NCI-H510A treated with DMSO at 0.1 percent for 48 hours (cell line): ENCODE results near the gene IRGQ.
"Not testable (repeated sequence)": the region's sequence is repeated elsewhere in the genome, so short reads cannot be mapped to it uniquely, and the experiment has no call there.

Source experiments
- DNase-seq: peaks from one replicate; lab custom pipeline; 2025; lab: John Stamatoyannopoulos, UW

IRGQ gene

DNA sequence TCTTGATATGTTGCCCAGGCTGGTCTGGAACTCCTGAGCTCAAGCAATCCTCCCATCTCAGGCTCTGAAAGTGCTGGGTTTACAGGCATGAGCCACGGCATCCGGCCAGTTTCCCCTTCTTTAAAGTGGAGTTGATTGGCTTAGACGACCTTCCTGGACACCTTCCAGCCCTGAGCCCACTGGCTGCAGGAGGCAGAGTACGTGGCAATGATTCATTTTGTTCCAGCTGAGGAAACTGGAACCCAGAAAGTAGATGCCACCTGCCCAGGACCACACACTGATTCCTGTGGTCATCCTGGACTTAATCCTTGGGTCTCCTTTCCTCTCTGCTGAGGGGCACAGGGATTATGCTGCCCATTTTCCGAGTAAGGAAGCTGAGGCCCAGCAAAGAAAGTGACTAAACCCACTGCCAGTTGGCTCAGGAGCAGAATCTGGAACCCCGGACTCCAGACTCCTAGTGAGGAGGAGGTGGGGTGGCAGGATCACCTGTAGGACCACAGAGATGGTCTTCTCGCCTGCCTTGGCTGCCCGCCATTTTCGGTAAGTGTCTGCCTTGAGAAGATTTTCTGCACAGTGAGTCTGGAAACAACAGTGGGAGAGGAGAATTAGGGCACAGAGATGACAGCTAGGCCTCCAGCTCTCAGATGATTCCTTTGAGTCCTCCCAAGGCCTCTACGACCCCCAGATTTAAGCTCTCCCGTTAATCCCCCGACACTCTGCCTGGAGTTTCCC is 21.3 kb downstream of the IRGQ start:
- no peak for DNase-seq

DNA sequence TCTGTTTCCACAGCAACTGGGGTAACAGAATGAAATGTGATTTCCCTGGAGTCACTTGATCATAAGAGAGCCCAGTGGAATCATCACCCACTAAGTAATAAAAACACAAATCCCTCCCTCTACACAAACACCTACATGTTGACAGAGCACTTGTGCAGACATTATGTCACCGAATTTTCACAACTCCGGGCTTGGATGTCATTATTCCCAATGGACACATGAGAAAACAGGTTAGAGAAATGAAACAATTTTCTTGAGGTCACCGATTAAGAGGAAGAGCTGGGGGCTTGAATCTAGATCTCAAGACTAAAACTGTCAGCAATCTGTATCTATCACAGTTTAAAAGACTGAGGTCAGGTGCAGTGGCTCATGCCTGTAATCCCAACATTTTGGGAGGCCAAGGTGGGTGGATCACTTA is 23.8 kb downstream of the IRGQ start:
- DNase-seq = peak; percentile 37

DNA sequence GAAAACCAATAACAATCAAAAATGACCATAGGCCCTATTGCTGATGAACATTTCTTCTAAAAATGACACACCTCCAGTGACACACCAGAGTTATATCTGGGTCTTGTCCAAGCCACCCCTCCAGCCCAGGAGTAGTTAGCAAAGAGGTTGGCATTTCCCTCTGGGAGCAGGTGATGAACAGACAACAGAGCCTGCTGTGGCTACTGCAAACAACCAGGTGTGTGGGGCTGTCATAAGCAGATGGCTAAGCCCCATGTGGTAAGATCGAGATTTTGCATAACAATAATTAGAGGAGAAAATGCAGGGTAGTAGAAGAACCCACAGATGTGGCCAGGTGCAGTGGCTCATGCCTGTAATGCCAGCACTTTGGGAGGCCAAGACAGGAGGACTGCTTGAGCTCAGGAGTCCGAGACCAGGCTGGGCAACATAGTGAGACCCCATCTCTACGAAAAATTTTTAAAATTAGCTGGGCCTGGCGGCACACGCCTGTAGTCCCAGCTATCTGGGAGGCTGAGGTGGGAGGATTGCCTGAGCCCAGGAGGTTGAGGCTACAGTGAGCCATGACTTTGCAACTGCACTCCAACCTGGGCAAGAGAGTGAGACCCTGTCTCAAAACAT is 25.7 kb downstream of the IRGQ start:
- DNase-seq = peak; percentile 57

DNA sequence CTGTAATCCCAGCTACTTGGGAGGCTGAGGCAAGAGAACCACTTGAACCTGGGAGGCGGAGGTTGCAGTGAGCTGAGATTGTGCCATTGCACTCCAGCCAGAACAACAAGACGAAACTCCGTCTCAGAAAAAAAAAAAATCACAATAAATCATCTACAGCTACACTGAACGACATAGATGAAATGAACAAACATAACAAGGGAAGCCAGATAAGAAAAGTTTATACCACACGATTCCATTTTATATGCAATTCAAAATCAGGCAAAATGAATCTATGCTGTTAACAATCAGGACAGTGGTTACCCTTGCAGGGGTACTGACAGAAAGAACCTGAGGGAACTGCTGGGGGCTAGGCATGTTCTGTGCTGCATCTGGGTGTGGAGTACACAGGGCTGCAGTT is 26.3 kb downstream of the IRGQ start:
- no peak for DNase-seq

DNA sequence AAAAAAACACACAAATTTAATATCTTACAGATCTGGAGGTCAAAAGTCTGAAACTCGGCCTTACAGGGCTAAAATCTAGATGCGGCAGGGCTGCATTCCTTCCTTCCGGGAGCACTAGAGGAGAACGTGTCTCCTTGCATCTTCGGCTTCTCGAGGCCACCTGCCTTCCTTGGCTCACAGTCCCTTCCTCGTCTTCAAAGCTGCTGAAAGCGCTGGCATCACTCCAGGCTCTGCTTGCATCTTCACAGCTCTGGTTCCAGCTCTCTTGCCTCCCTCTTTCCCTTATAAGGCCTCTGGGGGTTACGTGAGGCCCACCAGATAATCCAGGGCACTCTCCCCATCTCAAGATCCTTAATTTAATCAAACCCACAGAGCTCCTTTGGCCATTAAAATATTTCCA is 31.1 kb downstream of the IRGQ start:
- no peak for DNase-seq

DNA sequence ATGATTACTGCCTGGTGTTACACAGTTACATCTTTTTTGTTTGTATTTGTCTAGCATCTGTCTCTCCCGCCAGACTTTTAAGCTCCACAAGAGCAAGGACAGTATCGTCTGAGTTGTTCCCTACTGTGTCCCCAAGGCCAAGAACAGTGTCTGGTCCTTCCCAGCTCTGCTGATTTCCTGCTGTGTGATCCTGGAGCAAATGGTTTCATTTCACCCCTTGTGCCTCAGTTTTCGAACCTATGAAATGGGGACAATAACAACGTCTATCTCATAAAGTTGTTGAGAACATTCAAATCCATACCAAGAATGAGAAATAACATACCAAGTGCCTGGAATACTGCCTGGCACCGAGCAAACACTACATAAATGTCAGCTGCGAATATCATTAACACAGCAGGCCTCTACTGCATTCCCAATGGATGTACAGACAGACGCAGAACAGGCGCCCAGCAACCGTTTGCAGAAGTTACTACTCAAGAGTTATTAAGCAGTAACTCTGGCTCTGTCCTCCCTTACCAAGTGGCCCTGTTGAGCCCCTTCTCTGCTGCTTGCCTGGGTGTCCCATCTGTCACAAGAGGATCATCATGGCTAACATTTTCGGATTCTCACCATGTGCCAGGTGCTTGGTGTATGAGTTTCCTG is 32.0 kb downstream of the IRGQ start:
- no peak for DNase-seq

DNA sequence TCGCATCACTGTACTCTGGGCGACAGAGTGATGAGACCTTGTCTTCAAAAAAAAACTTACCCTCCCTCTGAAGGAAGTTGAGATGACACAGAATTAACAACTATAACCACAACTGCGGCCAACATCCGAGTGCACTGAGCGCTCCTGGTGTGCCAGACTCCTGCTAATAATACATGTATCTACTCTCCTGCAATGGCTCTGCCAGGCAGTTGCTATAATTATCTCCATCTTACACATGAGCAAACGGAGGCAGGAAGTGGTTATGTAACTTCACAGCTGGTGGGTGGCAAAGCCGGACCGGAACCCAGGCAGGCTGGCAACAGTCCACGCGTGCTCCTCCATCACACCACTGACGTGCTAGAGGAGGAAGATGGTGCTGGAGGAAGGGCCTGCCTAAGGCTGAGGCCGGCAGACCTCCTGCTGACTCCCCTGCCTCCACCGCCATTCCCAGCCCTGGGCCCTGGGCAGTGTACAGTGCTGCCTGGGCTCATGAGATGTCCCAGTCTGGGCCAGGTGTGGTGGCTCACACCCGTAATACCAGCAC is 33.2 kb downstream of the IRGQ start:
- peak; percentile 41 for DNase-seq

DNA sequence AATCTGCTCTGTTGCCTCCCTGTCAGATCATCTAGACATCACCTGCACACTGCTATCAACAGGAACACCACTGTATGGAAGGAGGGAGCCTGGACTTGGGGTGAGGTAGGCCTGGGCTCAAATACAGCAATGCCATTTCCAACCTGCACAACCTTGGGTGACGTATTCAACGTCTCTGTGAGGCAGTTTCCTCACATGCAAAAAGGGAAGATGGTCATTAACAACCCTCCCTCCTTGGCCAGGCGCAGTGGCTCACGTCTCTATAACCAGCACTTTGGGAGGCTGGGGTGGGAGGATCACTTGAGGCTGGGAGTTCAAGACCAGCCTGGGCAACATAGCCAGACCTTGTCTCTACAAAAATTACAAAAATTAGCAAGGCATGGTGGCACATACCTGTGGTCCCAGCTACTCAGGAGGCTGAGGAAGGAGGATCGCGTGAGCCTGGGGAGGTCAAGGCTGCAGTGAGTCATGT is 33.7 kb downstream of the IRGQ start:
- no peak for DNase-seq

DNA sequence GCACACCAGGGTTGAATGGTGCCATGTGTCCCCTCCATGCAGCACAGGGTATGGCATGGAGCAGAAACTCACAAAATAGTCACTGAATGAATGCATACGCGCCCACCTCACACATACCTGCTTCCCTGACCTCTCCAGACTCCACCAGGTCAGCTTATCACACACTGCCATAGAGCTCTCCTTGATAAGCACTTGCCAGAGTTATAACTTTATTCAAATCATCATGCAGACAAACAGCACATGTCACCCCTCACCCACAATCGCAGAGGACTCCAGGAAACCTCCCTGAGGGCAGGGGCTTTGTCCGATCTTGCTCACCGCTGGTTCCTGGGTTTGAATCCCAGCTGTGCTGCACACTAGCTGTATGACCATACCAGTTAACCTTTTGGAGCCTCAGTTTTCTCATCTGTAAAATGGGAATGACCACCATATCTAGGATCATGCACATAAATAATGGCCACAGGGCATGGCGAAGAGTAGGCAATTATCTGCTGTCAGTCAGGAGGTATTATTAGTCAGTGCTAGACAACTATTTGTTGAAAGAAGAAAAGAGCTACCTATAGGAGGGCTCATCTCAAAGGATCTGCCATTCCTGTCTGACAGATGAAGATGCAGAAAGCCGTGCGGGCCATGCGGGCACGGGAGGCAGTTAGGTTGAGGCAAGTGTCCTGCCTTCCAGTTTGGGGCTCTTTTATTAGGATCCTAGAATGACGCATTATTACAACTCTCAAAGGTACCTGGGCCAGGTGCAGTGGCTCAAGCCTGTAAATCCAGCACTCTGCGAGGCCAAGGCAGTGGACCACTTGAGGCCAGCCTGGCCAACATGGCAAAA is 34.6 kb downstream of the IRGQ start:
- no peak for DNase-seq

DNA sequence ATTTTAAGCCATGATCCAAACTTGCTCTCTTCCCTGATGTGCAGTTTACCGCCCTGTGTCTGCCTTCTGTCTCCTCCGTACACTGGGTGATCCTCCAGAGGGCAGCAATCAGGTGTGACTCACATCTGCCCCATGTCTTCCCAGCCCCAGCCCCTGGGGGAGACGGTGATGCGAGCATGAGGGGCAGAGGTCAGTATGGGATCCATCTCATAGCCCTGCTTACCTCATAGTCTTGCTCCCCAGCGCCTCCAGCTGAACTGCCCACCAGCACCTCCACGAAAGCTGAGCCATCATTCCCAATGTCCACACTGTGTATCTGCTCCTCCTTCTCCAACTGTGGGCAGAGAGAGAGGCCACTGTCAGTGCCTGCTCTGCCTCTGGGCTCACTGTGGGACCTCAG is 35.2 kb downstream of the IRGQ start:
- no peak for DNase-seq

DNA sequence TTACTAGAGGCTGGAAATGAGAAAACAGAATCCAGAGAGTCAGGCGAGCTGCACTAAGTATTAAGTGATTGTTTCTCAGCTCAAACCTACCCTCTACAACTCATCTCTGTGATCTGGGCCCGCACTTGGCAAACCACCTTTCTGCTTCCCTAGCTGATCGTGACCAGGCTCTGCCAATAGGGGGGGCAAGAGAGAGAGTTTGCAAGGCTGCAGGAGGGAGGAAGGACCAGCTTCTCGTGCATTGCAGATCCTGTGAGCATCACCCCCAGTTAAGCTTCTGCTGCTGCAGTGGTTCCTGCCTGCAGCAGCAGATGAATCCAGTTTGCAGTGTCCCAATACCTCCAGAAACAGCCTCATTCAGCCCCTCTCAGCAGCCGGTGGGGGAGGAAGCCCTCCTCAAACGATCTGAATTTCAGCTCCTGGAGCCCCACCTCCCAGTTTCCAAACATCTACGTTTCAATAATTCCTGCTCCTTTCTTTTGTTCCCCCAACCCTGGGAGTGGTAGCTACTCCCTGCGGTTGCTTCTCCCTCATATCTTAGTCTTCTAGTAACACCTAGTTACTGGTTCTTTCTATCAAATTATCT is 40.7 kb downstream of the IRGQ start:
- peak; percentile 56 for DNase-seq

DNA sequence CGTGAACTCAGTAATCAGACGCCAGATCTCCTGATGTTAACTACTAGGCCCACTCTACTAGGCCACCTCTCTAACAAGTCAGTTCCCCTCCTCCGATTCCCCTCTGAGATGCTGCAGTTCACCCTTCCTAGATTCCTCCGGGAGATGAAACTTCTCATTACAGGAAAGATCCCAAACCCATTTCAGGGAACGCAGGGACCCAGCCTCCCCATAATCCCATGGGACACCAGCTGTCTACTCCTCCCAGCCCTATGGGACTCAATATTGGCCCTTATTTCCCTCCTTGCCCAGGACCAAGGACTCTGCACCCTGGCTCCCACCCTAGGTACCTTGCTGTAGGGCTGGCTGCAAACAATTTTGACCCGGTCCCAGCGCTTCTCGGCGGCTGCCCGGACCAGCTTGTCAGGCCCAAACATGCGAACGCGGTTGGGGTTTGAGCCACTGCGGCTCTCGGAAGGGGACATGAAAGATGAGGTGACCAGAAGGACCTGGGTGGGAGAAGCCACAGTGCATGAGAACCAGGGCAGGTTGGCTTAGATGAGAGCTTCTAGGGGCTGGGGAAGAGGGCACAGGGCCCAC is 41.5 kb downstream of the IRGQ start:
- no peak for DNase-seq

DNA sequence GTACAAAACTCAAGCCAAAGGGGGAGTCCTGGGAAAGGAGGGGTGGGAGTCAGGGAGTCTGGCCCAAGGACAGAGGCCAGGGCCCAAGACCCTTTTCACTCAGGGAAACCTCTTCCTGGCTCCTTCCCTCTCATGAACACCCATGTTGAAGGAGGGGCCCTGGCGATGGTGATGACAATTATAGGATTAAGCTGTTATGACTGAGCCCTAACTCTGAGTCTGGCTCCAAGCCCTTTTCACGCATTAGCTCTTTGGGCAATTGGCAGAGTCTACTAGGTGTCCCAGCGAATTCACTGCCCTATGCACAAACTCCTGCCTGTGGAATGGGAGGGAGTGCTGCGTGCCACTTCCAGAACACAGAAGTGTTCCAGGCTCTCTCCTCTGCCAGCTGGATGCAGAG is 42.3 kb downstream of the IRGQ start:
- no peak for DNase-seq

DNA sequence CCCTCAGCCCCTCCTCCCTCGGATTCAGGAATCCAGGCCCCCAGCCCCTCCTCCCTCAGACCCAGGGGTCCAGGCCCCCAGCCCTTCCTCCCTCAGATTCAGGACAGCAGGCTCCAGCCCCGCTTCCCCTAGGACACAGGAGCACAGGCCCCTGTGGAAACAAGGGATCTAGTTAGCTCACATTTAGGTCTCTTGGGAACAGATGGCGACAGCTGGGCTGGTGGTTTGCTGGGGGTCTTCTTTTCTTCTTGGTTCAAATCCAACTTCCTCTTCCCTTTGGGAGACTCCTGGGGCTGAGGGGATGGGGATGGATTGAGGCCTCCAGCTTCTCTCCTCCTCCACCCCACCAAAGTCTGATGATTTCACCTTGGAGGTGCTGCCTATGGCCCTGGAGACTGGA is 43.3 kb downstream of the IRGQ start:
- no peak for DNase-seq

DNA sequence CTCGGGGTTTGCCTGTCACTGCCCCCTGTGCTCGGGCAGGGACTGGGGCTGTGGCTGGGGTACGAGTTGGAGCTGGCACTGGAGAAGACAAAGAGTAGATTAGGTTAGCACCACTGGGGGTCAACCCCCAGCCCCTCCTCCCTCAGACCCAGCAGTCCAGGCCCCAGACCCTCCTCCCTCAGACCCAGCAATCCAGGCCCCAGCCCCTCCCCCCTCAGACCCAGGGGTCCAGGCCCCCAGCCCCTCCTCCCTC is 43.8 kb downstream of the IRGQ start:
- no peak for DNase-seq

DNA sequence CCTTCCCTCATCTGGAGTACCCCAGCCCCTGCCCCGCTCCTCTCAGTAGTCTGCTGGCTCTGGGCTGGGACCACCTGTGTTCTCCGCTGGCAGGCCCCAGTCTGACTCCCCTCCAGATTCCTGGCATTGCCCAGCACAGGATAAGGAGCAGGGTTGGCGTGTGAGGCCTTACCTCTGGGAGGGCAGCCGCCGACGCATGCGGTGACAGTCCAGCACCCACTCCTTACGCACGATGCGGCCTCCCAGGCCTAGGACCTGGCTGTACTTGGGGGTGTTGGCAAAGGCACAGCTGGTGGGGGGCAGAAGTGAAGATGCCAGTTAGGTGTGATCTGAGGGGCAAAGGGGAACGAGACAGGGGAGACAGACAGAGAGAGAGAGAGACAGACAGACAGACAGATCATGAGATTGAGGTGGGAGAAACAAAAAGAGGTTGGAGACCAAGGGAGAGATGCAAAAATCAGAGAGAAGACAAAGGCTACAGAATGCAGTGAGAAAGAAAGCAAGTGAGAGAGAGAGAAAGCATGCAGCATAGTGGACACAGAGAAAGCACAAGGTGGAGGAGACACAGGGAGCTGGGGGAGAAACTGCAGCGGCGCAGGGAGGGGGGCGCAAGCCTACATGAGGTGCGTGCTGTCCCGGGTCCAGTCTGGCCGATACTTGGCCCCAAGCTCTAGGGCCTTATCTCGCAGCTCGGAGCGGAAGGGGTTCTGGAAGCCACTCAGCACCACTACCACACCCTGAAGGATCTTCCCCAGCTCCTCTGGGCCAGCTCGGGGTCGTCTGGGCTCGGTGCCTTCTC is 44.3 kb downstream of the IRGQ start:
- no peak for DNase-seq

DNA sequence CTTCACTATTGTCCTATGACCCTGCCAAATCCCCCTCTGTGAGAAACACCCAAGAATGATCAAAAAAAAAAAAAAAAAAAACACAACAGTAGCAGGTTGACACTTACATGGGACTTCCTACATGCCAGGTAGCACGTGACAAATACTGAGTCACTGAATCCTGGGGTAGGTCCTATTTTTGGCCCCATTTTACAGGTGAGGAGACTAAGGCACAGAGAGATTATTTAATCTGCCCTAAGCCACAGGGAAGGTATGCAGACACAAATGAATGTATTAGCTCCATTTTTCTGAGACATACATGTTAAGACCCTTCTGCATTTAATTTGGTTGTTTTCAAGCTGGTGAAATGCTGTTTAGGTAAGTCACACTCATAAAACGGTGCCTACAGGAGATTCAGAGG is 47.2 kb downstream of the IRGQ start:
- no peak for DNase-seq

DNA sequence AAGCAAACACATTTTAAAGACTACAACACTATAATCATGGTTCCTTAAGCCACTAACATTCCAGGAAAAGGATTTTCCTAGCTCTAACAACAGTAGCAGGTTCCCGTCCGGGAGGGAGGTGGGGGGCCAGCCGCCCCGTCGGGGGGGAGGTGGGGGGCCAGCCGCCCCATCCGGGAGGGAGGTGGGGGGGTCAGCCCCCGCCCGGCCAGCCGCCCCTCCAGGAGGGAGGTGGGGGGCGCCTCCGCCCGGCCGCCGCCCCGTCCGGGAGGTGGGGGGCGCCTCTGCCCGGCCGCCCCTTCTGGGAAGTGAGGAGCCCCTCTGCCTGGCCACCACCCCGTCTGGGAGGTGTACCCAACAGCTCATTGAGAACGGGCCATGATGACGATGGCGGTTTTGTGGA is 48.0 kb downstream of the IRGQ start:
- DNase-seq = not testable (repeated sequence)

DNA sequence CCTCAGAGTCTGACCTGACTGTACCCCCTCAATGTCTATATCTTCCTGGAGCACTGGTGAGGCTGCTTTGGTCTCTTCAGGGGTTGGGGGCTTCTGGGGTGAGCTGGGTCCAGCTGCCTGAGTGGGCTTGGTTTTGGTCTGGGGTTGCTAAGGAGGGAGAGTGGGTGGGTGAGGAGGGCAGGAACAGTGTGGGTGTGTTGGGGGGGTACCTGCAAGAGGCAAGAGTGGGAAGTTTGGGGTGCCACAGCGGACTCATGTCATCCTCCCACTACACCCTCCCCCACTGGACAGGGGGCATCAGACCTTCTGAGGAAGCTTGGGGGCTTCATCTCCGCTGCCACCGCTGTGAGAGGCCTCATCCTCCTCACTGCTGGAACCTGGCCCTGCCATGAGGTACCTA is 49.4 kb downstream of the IRGQ start:
- no peak for DNase-seq

DNA sequence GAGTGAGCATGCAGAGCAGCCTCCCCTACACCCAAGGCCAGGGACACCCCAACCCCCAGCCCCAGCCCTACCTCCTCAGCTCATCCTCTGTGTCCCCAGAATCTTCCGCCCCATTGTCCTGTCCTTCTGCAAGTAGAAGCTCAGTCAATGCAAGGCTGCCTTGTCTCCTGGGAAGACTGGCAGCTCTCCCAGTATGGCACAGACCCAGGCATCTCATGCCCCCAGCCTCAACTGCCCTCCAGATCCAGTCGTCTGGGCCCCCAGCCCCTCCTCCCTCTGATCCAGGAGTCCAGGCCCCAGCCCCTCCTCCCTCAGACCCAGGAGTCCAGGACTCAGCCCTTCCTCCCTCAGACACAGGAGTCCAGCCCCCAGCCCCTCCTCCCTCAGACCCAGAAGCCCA is 50.0 kb downstream of the IRGQ start:
- DNase-seq = no peak

DNA sequence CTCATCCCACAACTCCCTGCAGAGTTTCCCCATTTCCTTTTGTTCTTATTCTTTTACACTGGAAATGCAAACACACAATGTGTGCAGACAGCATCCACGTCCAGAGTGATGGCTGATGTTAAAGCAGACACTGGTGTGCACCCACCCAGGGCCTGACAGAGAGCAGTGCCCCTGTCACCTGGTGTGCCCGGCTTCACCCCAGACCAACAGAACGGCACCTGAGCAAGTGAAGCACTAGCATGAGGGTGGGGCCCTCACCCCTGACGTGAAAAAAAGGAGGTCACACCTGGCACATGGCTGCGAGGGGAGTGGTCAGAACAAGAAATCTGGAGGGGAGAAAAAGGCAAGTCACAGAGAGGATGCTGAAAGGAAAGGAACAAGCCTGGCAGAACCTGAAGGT is 50.7 kb downstream of the IRGQ start:
- no peak for DNase-seq
